Gastroesophageal sphincter (tissue), 3 donors: ENCODE results near the gene DENND1B.

Experiments used
- CTCF ChIP-seq, 4 experiments: fragments of 200-600 bp in 2 of 4; fragments of 450-650 bp in 2 of 4; sonication (generic) in 1 of 4; IDR thresholded peaks; one replicate each; pipeline ENCODE4 v1.5.1; 2017 to 2019; ENCODE audit warnings: antibody characterized with exemption in 4 of 4, mild to moderate bottlenecking in 2 of 4, moderate library complexity in 2 of 4
- POLR2A ChIP-seq, 2 donors: fragments of 450-650 bp; IDR thresholded peaks; one replicate each; pipeline ENCODE4 v1.6.1; 2017; ENCODE audit warnings: antibody characterized with exemption in 2 of 2, mild to moderate bottlenecking in 2 of 2, moderate library complexity in 1 of 2
- POLR2AphosphoS5 ChIP-seq: sonication (generic); formaldehyde crosslinking; IDR thresholded peaks from one replicate; pipeline ENCODE4 v1.6.1; 2017; ENCODE audit warnings: antibody characterized with exemption

- TF ChIP-seq CTCF (IDR thresholded peaks at IDR 0.05) (no peak), POLR2AphosphoS5 (no peak), POLR2A (IDR thresholded peaks at IDR 0.05) (no peak)
Measured at GRCh38 chr1:197715806-197716205, 59.5 kb downstream of the DENND1B start.
